Right lobe of liver (tissue), 4 donors: Measurements from ENCODE around the gene MBP.

Source experiments
- CTCF ChIP-seq, 4 donors: fragments of 200-600 bp in 3 of 4; fragments of 450-650 bp in 1 of 4; IDR thresholded peaks; one replicate each; pipeline versions ENCODE4 v1.5.1 to v1.8.0; 2016 to 2022; ENCODE audit warnings: antibody characterized with exemption in 4 of 4, mild to moderate bottlenecking in 2 of 4
- POLR2A ChIP-seq: fragments of 450-650 bp; IDR thresholded peaks from one replicate; pipeline ENCODE4 v1.6.1; 2017; ENCODE audit warnings: antibody characterized with exemption, mild to moderate bottlenecking
- donor health status: DM: no; HTN: no; CAD: no.
- donor health status: DM: no; HTN: no; CAD: no.
- donor health status: DM: no; HTN: yes; CAD: no.

GRCh38 chr18:77161961-77162360, 29.4 kb upstream of the MBP start:
- no peak for TF ChIP-seq POLR2A
- no peak for TF ChIP-seq CTCF (IDR thresholded peaks at IDR 0.05)
